Hindlimb muscle (tissue), 1 donor: ENCODE measurements around the gene TENT4A. TPM values are rescaled to one million over a fixed set of nuclear protein-coding genes. Genes with fewer than 3 reads are reported as not detected.

ENCODE experiments used
- polyA plus RNA-seq: library from polyadenylated mRNA; unstranded; fragments of 120-200 nt; gene quantifications from one replicate; pipeline ENCODE4 v1.2.1, GENCODE V29; 2013; ENCODE audit not compliant: insufficient read length

TENT4A gene
- polyA plus RNA-seq, 1 donor = 19.9 TPM

Other genes starting within 250 kb of the TENT4A start
- 49.2 TPM for gene NSUN2, start 80.4 kb upstream of the TENT4A start, polyA plus RNA-seq
- 13.7 TPM for gene SRD5A1, start 80.0 kb upstream of the TENT4A start, polyA plus RNA-seq